Stimulated activated naive CD4-positive, alpha-beta T cell treated with Interleukin-2 at 50 U/mL for 16 hours (primary cell): ENCODE results near the gene CD8A.
A peak's percentile ranks its signal among the peaks of the same experiment; 100 is the strongest.

Experiments used
- DNase-seq: peaks from one replicate; lab custom pipeline; 2025; lab: John Stamatoyannopoulos, UW

The CD8A gene

DNA sequence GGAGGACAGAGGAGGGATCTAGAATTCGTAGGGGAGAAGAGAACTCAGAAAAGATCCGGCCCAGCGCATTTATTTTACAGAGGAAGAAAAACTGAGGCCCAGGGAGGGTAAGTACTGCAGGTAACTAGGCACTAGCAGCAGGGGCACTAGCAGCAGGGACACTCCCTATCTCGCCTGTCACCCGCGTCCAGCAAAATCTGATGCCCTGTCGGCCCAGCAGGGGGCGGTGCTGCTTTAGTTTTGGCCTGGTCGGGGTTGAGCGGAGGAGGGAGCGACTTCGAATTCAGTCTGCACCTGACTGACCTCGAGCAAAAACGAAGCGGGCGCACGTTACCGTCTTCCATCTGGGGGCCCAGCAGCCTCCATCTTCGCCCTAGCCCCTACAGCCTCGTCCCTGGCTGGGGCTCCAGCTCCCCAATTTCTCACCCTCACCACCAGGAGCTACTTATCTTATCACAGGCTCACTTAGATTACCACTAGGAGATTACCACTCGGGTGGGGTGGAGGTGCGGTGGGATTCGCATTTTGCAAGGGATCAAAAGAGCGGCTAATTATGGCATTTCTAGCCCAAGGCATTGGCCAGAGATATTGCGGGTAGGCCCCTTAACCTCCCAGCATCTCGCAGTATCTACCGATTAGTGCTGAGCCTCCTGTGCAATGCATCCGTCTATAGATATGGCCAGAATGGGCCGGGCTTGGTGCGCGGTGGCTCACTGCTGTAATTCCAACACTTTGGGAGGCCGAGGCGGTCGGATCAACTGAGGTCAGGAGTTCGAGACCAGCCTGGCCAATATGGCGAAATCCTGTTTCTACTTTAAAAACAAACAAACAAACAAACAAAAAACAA, 17.8 kb upstream of the CD8A start:
- peak; percentile 84 for DNase-seq

DNA sequence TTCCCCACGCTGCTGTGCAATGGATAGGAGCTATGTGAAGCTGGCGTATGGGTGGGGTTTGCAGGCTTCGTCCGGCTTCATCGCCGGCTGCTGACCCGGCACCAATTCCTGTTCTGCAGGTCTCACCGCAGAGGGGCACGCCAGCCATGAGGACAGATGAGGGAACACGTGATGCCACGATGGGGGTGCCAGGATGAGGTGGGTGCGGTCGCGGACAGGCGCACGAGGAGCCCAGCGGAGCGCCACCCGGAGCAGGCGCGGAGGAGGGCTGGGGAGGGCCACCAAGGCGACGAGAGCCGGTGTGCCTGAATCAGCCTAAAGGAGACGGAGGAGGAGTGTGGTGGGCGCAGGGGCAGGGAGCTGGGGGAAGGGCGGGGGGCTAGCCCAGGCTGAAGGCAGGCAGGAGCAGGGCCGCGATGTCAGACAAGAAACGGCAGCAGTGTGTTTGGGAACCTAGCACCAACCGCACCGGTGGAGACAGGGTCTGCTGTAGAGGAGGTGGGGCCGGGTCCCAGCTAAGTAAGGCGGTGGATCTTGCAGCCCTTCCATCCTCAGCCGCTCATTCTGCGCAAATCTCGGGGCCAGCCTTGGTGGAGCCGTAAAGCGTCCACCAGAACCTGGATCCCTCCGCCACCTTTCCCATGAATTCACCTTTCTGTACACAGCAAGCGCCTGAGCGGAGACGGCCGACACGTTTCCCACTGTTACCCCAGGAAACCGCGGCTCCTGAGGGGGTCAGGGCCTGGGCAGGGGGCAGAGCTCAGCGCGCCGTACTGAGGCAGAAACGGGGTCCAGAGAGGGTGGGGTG, 17.0 kb upstream of the CD8A start:
- no peak for DNase-seq

DNA sequence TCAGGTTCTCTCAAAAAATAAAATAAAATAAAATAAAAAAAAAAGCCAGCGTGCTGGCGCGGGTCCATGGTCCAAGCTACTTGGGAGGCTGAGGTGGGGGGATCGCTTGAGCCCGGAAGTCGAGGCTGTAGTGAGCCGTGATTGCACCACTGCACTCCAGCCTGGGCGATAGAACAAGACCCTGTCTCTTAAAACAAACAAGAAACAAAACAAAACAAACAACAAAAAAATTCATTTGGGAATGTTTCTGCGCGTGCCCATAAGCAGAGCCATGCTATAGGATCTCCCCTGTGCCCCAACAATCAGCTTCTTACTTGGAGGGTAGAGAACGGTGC, 16.4 kb upstream of the CD8A start:
- DNase-seq: no peak

DNA sequence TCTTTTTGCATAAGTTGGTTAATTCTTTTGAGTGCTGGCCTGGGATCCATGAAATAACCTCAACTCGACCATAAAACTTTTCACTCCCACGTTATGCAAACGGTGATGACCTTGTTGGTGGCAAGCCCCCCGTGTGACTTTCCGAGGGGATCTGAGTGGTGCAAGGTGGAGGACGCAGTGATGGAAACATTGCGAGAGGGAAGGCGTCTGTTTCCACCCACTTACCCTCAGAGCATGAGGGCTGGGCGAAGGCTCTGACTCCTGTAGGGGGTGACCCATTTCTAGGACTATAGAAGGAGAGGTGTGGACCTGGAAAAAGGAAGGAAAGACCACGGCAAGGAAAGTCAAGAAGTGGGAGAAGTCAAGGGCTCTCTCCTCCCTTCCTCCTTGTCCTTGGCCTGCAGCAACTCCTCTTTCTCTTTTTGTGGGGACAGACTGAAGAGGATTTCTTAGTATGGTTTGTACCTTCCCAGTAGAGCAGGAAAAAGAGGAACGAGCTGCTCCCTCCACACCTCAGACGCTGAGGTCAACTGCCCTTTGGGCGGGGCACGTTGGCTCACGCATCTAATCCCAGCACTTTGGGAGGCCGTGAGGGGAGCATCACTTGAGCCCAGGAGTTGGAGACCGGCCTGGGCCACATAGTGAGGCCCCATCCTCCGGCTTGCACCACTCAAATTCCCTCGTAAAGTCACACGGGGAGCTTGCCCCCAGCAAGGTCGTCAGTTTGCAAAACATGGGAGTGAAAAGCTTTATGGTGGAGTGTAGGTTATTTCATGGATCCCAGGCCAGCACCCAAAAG, 15.5 kb upstream of the CD8A start:
- no peak for DNase-seq

DNA sequence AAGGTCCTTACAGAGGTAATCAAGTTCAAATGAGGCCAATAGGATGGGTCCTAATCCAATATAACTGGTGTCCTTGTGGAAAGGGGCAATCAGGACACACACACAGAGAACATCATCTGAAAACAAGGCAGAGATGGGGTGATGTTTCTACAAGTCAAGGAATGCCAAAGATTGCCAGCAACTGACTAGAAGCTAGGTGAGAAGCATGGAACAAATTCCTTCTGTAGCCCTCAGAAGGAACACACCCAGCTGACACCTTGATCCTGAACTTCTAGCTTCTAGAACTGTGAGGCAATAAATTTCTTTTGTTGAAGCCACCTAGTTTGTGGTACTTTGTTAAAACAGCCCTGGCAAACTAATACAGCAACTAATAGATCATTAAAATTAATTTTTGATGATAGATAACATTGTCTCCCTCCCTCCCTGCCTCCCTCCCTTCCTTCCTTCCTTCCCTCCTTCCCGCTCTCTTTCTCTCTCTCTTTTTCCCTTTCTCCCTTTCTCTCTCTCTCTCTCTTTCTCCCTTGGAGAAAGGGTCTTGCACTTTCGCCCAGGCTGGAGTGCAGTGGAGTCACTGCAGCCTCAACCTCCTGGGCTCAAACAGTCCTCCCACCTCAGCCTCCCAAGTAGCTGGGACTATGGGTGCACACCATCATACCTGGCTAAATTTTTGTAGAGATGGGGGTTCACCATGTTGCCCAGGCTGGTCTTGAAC, 10.3 kb upstream of the CD8A start:
- DNase-seq: no peak

DNA sequence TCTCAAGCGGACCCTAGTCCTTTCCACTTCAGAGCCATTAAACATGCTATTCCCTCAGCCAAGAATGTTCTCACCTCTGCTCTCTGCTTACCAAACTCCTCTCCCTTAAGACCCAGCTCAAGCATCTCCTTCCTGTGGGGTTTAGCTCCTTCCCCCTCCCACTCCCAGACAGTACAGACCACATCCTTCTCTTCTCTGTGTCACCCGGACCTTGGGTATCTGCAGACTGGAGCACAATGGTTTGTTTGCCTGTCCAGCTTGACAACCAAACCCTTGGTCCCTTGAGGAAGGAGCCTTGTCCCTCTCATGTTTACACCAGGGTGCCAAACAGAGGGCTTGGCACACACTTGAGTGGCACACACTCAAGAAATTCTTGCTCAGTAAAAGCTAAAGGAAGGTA, 4.1 kb upstream of the CD8A start:
- DNase-seq: no peak

DNA sequence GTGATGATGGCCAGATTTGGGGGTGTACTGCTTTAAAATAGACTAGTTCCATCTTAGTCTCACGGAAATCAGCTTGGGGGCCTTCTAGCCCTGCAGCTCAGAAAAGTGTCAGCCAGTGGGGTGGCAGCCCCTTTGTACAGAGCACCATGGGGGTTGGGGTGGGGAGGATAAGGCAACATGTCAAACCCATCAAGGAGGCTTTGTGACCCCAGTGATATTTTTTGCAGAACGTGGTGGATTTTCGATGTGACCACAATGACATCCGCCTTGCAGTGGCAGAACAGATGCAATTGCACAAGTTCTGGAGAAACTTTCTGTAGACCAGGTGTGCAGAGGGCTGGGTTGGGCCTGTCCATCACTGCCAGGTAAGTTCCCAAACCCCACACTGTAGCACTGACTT, 3.0 kb upstream of the CD8A start:
- DNase-seq: no peak

DNA sequence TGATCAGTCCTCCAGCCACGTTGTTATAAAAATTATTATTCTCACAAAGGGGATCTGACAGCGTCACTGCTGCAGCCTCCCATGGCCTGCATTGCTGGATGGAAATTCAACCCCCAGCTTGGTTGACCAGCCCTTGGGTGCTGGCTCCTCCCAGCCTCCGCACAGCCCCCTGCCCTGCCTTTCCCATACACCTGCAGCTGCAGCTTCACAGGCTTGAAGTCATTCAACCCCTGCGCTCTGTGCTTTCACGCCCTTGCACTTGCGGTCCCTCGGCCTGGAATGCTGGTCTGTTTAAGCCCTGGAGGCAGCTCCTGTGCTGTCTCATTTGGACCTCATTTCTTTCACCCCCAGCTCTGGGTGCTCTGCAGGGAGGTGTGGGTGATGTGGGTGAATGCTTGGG, 860 bp upstream of the CD8A start:
- no peak for DNase-seq

DNA sequence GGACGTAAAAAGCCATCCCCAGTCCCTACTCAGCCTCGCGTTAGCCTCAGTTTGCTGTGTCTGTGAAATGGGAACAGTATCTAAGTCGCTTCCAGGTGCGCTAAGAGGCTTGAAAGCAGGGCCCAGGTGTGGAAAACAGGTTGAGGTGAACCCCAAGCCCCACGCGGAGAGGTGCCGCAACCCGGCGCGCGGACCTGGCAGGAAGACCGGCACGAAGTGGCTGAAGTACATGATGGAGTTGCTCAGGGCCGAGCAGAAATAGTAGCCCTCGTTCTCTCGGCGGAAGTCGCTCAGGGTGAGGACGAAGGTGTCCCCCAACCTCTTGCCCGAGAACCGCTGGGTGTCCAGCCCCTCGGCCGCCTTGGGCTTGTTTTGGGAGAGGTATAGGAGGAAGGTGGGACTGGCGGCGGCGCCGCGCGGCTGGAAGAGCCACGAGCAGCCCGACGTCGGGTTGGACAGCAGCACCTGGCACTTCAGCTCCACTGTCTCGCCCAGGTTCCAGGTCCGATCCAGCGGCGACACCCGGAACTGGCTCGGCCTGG, 508 bp downstream of the CD8A start:
- no peak for DNase-seq

DNA sequence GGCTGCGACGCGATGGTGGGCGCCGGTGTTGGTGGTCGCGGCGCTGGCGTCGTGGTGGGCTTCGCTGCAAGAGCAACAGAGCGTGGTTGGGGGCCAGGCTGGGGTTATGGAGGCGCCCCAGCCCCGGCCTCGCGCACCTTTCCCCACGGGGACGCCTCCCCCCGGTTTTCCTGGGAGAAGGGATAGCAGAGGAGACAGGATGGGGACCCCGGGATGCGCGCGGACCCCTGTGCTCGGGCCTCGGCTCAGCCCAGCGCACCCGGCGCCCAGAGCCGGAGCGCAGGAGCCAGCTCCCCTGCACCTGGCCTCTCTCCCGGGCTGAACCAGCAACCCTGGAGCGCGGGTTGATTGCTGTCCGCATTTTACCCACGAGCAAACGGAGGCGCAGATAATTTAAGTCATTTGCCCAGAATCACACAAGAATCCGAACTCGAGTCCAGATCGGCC, 1.0 kb downstream of the CD8A start:
- DNase-seq: no peak

DNA sequence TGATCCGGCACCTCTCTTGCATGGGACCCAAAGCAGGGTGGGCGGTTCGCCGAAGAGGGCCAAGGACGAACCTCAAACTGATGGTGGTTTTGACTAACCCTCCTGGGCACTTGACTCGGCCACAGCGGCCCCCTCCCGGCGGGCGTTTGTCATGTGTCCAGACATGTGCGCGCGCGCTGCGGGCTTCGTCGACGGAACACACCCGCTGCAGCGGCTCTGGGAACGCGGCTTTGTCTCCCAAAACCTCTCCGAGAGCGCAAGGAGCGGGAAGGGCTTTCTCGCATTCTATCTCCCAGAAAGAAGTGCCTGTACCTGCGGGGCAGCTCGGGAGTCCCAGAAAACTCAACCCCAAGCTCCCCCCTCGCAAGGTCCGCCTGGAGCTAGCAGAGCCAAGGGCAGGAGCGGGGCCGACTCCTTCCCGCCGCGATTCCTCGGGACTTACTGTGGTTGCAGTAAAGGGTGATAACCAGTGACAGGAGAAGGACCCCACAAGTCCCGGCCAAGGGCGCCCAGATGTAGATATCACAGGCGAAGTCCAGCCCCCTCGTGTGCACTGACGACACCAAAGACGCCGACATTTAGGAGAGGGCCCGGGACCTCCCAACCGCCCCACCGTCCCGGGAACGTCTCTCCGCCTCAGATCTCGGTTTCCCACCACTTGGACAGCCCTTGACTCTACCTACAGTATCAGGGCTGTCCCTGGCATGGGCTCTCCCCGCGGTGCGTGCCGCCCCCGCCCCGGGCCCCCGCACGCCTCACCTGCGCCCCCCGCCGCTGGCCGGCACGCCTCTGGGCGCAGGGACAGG, 1.6 kb downstream of the CD8A start:
- DNase-seq: no peak

DNA sequence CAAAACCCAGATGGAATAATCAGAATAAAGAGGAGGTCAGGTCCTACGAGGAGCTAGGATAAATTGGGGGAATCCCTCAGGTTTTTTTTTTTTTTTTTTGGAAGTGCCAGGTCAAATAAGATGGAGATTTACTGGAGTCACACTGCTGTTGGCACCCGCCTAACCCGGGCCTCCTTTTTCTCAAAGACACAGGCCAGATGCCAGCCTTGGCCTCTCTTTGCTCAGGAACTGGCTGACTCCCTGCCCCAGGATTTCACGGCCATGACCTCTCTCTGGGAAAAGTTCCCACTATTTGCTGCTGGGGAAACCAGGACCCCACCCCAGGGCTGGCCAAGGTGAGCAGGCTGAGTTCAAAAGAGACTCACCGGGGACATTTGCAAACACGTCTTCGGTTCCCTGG, 2.5 kb downstream of the CD8A start:
- DNase-seq: no peak

DNA sequence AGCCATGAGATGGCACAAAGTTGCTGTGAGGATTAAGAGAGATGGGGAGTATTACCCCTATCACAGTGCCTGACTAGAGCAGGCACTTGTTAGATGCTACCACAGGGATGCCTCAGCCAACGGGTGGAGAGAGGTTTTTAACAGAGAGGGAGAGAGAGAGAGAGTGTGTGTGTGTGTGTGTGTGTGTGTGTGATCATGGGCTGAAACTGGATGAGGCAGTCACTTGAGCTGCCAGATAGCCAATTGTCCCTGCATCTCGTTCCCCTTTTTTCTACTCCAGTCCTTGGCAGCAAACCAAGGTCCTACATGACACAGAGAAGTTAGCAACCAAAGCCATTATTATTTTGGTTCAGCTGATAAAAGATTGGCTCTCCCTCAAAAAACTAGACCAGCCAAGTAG, 3.0 kb downstream of the CD8A start:
- no peak for DNase-seq

DNA sequence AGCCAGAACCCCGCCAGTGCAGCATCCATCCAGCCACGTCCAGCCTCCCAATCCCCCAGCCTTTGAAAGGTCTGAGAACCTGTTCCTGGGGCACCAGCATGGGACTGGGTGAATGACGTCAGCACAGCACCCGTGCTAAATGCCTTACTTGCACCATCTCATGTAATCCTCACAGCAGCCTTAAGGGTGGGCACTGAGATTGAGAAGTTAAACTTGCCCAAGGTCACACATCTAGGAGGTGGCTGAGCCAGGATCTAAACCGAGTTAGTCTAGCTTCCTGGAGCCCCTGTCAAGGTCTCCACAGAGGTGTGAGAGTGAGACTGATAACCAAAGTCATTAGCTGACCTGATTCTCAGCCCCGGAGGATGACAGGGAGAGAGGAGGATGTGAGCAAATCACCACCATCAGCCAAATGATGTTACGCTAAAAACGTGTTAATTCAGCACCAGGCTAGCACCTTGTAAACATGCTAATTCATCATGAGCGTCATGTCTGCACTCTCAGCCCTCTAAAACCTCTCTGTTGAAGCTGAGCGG, 4.6 kb downstream of the CD8A start:
- DNase-seq: no peak

DNA sequence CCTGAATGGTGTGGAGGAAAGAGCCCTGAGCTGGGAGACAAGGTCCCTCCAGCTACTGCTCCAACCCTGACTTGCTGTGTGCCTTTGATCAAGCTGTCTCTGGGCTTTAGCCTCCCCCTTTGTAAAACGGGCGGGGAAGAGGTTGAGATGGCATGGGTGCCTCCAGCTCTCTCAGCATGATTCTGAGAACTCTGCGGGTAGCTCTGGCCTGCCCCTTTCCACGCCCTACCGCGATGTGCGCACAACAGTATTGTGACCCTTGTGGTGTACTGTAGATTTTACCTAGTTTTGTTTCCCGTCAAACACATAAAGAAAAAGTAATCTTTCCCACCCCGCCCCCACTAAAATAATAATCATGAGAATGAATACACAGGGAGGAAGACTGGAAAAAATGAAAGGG, 5.3 kb downstream of the CD8A start:
- no peak for DNase-seq

DNA sequence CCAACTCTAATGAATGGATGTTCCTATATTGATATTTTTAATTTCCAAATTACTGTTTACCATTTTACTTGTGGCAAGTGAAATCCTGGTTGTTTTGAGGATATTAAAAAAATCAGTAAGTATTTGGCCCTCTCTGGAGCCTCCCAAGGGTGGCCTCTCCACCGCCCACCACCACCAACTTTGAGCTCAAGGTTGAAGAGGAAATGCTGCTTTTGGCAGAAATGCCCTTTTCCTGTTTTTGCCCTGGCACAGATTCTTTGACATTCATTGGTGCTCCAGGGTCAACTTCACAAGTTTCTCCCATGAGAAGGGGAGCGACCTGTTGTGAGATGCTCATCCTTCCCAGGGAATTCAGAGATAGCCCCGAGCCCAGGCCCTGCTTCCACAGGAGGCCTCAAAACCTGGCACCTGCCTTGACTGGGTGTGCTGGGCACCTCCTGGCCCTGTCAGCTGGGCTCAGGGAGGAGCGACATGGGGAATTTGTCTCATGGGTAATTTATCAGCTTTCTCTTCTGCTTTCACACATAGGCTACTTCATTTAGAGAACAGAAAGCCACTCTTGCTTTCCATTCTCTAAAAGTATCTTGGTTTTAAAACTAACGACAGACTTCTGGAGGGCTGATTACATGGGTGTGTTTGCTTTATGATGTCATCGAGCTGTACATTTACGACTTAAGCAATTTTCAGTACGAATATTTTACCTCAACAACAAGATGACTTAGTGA, 6.9 kb downstream of the CD8A start:
- DNase-seq: no peak

DNA sequence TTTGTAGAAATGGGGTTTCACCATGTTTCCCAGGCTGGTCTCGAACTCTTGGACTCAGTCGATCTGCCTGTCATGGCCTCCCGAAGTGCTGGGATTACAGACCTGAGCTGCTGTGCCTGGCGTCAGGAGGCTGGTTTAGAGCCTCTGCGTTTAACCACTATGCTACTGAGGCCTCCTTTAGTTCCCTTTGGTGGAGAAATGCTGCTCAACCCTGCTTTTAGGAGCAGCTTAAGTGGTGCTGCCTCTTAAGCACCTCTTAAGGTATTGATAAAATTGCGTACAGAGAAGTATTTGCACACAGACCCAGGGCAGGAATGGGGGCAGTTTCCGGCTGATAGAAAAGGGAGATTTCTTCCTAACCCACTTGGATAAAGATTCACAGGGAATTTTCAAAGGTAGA, 8.0 kb downstream of the CD8A start:
- DNase-seq: no peak

DNA sequence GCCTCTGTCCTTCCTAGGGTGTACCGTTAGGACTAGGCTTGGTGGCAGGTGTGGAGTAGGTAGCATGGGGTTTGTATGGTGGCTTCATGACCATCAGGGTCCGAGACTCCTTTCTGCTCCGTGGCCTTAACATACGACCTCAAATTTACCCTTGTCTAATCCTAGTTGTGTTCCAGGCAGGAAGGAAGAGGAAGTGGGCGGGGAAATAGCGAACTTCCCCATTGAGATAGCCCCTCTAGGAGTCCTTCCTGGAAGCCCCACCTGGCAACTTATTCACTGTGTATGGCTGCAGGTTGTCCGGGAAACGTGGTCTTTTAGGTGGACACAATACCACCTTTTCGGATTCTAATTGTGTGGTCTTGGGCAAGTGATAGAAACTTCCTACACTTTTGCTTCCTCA, 9.3 kb downstream of the CD8A start:
- DNase-seq: no peak

DNA sequence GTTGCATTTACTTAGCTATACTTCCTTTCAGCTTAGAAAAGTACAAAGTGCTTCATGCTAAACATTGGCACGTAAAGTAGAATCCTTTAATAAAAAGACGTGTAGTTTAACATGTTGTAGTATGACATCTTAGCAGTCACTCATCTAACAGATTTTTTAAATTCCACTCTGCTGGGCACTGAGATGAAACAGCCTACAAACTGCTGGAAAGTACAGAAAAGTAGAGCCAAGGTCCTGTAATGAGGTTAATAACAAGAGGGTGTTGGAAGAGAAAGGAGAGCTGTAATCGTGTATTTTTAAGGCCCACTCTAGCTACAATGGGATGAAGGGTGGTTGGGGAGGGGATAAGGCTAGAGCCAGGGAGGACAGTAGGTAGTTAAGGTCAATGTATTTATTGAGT, 10.7 kb downstream of the CD8A start:
- no peak for DNase-seq

DNA sequence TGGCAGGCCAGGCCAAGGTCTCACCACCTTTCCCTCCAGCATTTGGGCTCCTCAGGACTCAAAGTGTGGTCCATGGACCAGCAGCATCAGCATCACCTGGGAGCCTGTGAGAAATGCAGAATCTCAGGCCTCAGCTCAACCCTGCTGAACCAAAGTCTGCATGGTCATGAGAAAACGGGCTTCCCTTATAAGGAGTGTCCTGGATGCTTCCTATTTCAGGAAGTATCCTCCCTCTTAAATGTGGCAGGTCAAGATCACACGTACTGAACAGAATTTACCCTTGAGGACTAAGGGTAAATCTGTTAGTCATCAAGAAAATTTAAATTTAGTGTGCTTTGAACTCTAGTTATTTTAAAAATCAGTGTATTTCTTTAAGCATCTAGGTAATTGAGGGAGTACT, 11.8 kb downstream of the CD8A start:
- no peak for DNase-seq
